Measurements from ENCODE around the gene LARP1B.

DNA sequence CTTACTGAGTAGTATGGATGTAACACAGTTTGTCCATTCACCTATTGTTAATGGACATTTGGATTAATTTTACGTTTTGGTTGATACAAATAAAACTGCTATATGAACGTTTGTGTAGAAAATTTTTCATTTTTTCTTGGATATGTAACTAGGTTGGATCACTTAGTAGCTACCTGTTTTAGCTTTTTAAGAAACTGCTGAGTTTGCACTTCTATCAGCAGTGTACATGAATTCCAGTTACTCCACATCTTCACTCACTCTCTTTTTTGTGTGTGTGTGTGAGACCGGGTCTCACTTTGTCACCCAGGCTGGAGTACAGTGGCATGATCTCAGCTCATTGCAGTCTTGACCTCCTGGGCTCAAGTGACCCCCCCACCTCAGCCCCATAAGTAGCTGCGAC lies 15.4 kb downstream of the LARP1B start:
- TF ChIP-seq POLR2A (IDR thresholded peaks at IDR 0.05; ENCODE audit: low read length), result no peak
- no peak for TF ChIP-seq GATA1 (IDR thresholded peaks at IDR 0.05; ENCODE audit: low read depth, low read length)

Measured in erythroblast (primary cell).